ENCODE results near the gene ABCF2.

ABCF2 gene

GRCh38 chr7:151166629-151167196 is 60.3 kb downstream of the ABCF2 start:
- peaks cover 77 to 96% (median 88%) of the 10 kb centered on the region in 11 experiments for H3K27me3 ChIP-seq
- peak overlapping the region; percentile 52 to 83 (median 65); a peak in 19 of 22 replicates for H3K4me2 ChIP-seq
- no peak for TF ChIP-seq Cebpa-rat (IDR thresholded peaks at IDR 0.05)

More at GRCh38 chr7:151166629-151167196, 60.3 kb downstream of the ABCF2 start:
- Histone ChIP-seq H4K20me1 (peaks cover 0 to 29% (median 18%) of the 10 kb centered on the region in 11 experiments; a peak in 11 of 22 replicates), H3K9me3 (replicated peaks in 1 of 11) (peaks cover 0 to 4% (median 0%) of the 10 kb centered on the region in 11 experiments; a peak in 2 of 22 replicates), H3K27ac (no peak overlapping the region), H3K4me1 (peaks cover 5 to 17% (median 12%) of the 10 kb centered on the region in 10 experiments; a peak in 15 of 20 replicates), H3K36me3 (no peaks in the 10 kb centered on the region), H3K9ac (no peak overlapping the region), H3K4me3 (peak overlapping the region; percentile 38 to 61 (median 46); a peak in 14 of 20 replicates)
